CD4-positive, alpha-beta T cell (primary cell): ENCODE results near the gene NCAM2. TPM values are rescaled to one million over a fixed set of nuclear protein-coding genes. Genes with fewer than 3 reads are reported as not detected.

ENCODE experiments used
- ATAC-seq: fragments of 200-7000 bp; cut with Tn5 transposase; one replicate; pipeline ENCODE4 v1.10.0; 2022; ENCODE audit warnings: mild to moderate bottlenecking; ENCODE audit not compliant: poor library complexity
- CTCF ChIA-PET: fragments of 350-600 bp; sonication (Branson Sonifier 250); formaldehyde crosslinking; loops from one replicate; lab custom pipeline; 2021; ENCODE audit warnings: antibody characterized with exemption, inconsistent platforms; lab: Charles Lee
- POLR2A ChIA-PET: fragments of 350-600 bp; sonication (Branson Sonifier 250); formaldehyde crosslinking; loops from one replicate; lab custom pipeline; 2021; ENCODE audit warnings: antibody characterized with exemption, inconsistent platforms; lab: Charles Lee
- DNase-seq, 14 experiments: peaks; one replicate each; pipeline ENCODE4 v3.0.0-alpha.2; 2013 to 2020; ENCODE audit warnings: mixed read lengths in 2 of 14
- H3K27ac ChIP-seq, 2 donors: one replicate each; pipeline versions ENCODE4 v1.5.1 to v1.7.0; 2013; ENCODE audit warnings: low read length in 2 of 2, low read depth in 1 of 2, mild to moderate bottlenecking in 1 of 2
- H3K27me3 ChIP-seq, 2 experiments: 1 replicate in 1 of 2; 2 replicates in 1 of 2; pipeline versions ENCODE4 v1.6.1 to v1.7.0; 2013; ENCODE audit warnings: low read length in 2 of 2, control low read depth in 1 of 2, mild to moderate bottlenecking in 1 of 2, moderate library complexity in 1 of 2; ENCODE audit not compliant: insufficient read depth in 2 of 2, control insufficient read depth in 1 of 2
- H3K36me3 ChIP-seq: one replicate; pipeline ENCODE4 v1.6.1; 2013; ENCODE audit warnings: low read length, control low read depth; ENCODE audit not compliant: insufficient read depth
- H3K4me1 ChIP-seq: one replicate; pipeline ENCODE4 v1.6.1; 2013; ENCODE audit warnings: low read length, control low read depth; ENCODE audit not compliant: insufficient read depth
- H3K4me3 ChIP-seq: one replicate; pipeline ENCODE4 v1.5.1; 2013; ENCODE audit warnings: mild to moderate bottlenecking, low read length, moderate library complexity
- H3K9me3 ChIP-seq, 2 experiments: 1 replicate in 1 of 2; 2 replicates in 1 of 2; pipeline versions ENCODE4 v1.6.1 to v1.7.0; 2013; ENCODE audit warnings: low read length in 2 of 2, mild to moderate bottlenecking in 2 of 2, control low read depth in 1 of 2, moderate library complexity in 1 of 2; ENCODE audit not compliant: control insufficient read depth in 1 of 2, insufficient read depth in 1 of 2
- H3K27ac Mint-ChIP-seq: one replicate; pipeline ENCODE4 v1.8.0; 2020; ENCODE audit warnings: mixed read lengths
- H3K27me3 Mint-ChIP-seq: one replicate; pipeline ENCODE4 v1.8.0; 2021; ENCODE audit warnings: mixed read lengths
- H3K36me3 Mint-ChIP-seq: one replicate; pipeline ENCODE4 v1.8.0; 2021; ENCODE audit warnings: low read depth, mixed read lengths
- H3K4me1 Mint-ChIP-seq: one replicate; pipeline ENCODE4 v1.8.0; 2021; ENCODE audit warnings: low read depth, mixed read lengths
- H3K4me3 Mint-ChIP-seq: one replicate; pipeline ENCODE4 v1.8.0; 2020; ENCODE audit warnings: mild to moderate bottlenecking, mixed read lengths
- H3K9me3 Mint-ChIP-seq: one replicate; pipeline ENCODE4 v1.8.0; 2020; ENCODE audit warnings: mixed read lengths
- CTCF ChIP-seq: fragments of 200-600 bp; IDR thresholded peaks from one replicate; pipeline ENCODE4 v1.8.0; 2022; ENCODE audit warnings: antibody characterized with exemption, mild to moderate bottlenecking
- intact Hi-C, 2 experiments: fragments of 100-400 bp; cut with DNase I in 1 of 2; cut with micrococcal nuclease in 1 of 2; formaldehyde crosslinking; loops; one replicate each; pipeline versions ENCODE4 v1.15.1 to v1.9.0; 2023 to 2025; cut with DNase I, micrococcal nuclease
- total RNA-seq, 174 experiments: library from RNA in 2 of 174; stranded (reverse) in 2 of 174; gene quantifications; one replicate each; pipeline ENCODE4 v1.2.3 and lab custom pipeline; 2021 to 2026

Gene NCAM2
- total RNA-seq, 2 experiments from 2014 or later: not detected

DNA sequence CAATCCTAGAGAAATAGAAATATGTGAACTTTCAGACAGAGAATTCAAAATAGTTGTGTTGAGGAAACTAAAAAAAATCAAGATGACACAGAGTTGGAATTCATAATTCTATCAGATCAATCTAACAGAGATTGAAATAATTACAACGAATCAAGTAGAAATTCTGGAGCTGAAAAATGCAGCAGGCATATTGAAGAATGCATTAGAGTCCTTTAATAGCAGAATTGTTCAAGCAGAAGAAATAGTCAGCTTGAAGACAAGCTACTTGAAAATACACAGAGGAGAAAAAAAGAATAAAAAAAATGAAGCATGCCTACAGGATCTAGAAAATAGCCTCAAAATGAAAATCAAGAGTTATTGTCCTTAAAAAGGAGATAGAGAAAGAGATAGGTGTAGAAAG, 347.1 kb downstream of the NCAM2 start:
- no peak for DNase-seq
- H3K36me3 ChIP-seq: no peaks in the 10 kb centered on the region
- no peak for ATAC-seq
- H3K4me1 ChIP-seq: no peaks in the 10 kb centered on the region
- ChIA-PET POLR2A (no interaction called here), CTCF (no interaction called here)
- peaks cover 7 to 11% of the 10 kb centered on the region in 2 experiments for H3K9me3 ChIP-seq
- H3K27me3 ChIP-seq: no peaks in the 10 kb centered on the region
- no peaks in the 10 kb centered on the region for H3K27me3 Mint-ChIP-seq
- intact Hi-C loops: no loop called here
- H3K9me3 Mint-ChIP-seq: peaks cover 34% of the 10 kb centered on the region
- H3K27ac Mint-ChIP-seq: no peak overlapping the region
- no peak overlapping the region for H3K27ac ChIP-seq
- H3K4me3 Mint-ChIP-seq: no peak overlapping the region
- TF ChIP-seq CTCF: no peak
- H3K4me3 ChIP-seq: no peak overlapping the region
- H3K4me1 Mint-ChIP-seq: no peaks in the 10 kb centered on the region
- H3K36me3 Mint-ChIP-seq: no peaks in the 10 kb centered on the region

- DNase-seq (no peak), ATAC-seq (no peak)
- TF ChIP-seq CTCF: no peak
- Histone ChIP-seq H3K9me3 (peaks cover 7 to 14% of the 10 kb centered on the region in 2 experiments), H3K27ac (no peak overlapping the region), H3K4me1 (no peaks in the 10 kb centered on the region), H3K36me3 (no peaks in the 10 kb centered on the region), H3K4me3 (no peak overlapping the region), H3K27me3 (no peaks in the 10 kb centered on the region)
- Mint-ChIP-seq H3K4me1 (no peaks in the 10 kb centered on the region), H3K4me3 (no peak overlapping the region), H3K27me3 (no peaks in the 10 kb centered on the region), H3K36me3 (no peaks in the 10 kb centered on the region), H3K9me3 (peaks cover 34% of the 10 kb centered on the region), H3K27ac (no peak overlapping the region)
- ChIA-PET POLR2A (no interaction called here), CTCF (no interaction called here)
- intact Hi-C loops: no loop called here
These were observed 347.7 kb downstream of the NCAM2 start for GRCh38 chr21:21345872-21346271.

DNA sequence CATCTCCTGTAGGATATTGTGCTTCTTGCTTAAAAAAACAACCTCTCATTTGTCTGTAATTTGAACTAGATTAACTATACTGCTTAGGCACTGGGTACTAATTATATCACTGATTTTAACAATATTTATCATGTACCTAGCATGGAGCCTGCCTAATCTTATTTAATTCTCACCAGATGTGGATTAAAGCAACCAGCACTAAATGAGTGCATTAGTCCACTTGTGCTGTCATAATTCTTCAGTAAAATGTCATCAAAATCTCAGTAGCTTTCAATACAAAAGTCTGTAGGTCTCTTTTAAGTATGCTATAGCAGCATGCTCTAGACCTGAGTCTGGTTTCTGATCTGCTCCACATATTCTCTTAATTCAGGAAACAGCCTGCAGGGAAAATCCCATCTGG, 368.1 kb downstream of the NCAM2 start:
- Mint-ChIP-seq H3K27me3 (no peaks in the 10 kb centered on the region), H3K36me3 (no peaks in the 10 kb centered on the region), H3K4me3 (no peak overlapping the region), H3K4me1 (no peaks in the 10 kb centered on the region), H3K9me3 (no peaks in the 10 kb centered on the region), H3K27ac (no peak overlapping the region)
- Histone ChIP-seq H3K4me1 (no peaks in the 10 kb centered on the region), H3K27me3 (no peaks in the 10 kb centered on the region), H3K9me3 (no peaks in the 10 kb centered on the region), H3K36me3 (no peaks in the 10 kb centered on the region), H3K27ac (no peak overlapping the region), H3K4me3 (no peak overlapping the region)
- DNase-seq (no peak), ATAC-seq (no peak)
- TF ChIP-seq CTCF: no peak
- ChIA-PET POLR2A (no interaction called here), CTCF (no interaction called here)
- intact Hi-C loops: no loop called here
